Measurements from ENCODE around the gene ITGAX.

Gene ITGAX

DNA sequence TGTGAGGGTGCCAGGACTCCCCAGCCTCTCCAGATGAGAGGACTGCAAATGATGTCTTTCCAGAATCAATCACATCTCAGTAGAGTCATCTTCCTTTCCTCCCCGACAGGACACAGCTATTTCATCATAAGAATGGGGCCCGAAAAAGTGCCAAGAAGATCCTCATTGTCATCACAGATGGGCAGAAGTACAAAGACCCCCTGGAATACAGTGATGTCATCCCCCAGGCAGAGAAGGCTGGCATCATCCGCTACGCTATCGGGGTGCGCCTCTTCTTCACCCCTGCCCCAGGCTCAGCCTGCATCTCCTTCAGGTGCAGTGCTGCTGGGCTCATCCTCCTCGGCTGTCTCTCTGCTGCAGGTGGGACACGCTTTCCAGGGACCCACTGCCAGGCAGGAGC is 52.4 kb downstream of the ITGAX start:
- Histone ChIP-seq H3K27me3 (no peaks in the 10 kb centered on the region; the same call in 1 of the 2 replicates), H3K36me3 (no peaks in the 10 kb centered on the region), H3K4me3 (ENCODE audit: low read depth, low read length) (no peak overlapping the region), H3K9me3 (no peaks in the 10 kb centered on the region), H3K4me1 (no peaks in the 10 kb centered on the region)
- DNase-seq: no peak
- TF ChIP-seq, protein P1, sequence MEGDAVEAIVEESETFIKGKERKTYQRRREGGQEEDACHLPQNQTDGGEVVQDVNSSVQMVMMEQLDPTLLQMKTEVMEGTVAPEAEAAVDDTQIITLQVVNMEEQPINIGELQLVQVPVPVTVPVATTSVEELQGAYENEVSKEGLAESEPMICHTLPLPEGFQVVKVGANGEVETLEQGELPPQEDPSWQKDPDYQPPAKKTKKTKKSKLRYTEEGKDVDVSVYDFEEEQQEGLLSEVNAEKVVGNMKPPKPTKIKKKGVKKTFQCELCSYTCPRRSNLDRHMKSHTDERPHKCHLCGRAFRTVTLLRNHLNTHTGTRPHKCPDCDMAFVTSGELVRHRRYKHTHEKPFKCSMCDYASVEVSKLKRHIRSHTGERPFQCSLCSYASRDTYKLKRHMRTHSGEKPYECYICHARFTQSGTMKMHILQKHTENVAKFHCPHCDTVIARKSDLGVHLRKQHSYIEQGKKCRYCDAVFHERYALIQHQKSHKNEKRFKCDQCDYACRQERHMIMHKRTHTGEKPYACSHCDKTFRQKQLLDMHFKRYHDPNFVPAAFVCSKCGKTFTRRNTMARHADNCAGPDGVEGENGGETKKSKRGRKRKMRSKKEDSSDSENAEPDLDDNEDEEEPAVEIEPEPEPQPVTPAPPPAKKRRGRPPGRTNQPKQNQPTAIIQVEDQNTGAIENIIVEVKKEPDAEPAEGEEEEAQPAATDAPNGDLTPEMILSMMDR (IDR thresholded peaks at IDR 0.05; ENCODE audit: low read depth, low read length): no peak

DNA sequence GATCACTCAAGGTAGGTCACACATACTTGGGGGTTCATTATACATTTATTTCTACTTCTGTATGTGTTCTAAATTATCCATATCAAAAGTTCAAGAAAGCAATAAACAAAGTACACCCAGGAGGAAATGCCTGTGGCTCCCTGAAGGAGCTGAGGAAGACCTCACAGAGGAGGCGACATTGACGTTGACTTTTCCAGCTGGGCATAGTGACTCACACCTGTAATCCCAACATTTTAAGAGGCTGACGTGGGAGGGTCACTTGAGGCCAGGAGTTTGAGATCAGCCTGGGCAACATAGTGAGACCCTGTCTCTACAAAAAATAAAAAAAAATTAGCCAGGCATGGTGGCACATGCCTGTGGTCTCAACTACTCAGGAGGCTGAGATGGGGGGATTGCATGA is 54.5 kb downstream of the ITGAX start:
- Histone ChIP-seq H3K4me3 (ENCODE audit: low read depth, low read length) (no peak overlapping the region), H3K9me3 (no peaks in the 10 kb centered on the region), H3K27me3 (no peaks in the 10 kb centered on the region; the same call in 1 of the 2 replicates), H3K36me3 (no peaks in the 10 kb centered on the region), H3K4me1 (no peaks in the 10 kb centered on the region)
- TF ChIP-seq, protein P1 (IDR thresholded peaks at IDR 0.05; ENCODE audit: low read depth, low read length): no peak
- DNase-seq: no peak

DNA sequence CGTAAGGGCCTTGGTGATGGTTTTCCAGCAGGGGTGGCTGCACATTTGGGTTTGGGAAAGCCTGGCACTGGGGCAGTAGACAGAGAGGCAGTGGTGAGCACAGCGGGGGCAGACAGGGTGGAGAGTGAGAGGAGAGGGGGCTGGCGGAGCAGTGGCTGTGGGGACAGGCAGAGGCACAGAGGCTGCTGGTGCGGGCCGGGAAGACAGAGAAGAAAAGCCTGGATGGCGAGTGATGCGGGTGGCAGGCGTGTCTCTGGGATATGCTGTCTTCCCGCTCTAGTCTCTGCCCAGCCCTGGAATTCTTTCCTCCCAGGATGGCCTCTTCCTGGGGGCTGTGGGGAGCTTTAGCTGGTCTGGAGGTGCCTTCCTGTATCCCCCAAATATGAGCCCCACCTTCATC is 55.1 kb downstream of the ITGAX start:
- H3K9me3 ChIP-seq: no peaks in the 10 kb centered on the region
- TF ChIP-seq, protein P1 (IDR thresholded peaks at IDR 0.05; ENCODE audit: low read depth, low read length): no peak
- DNase-seq: no peak
- H3K4me3 ChIP-seq (ENCODE audit: low read depth, low read length): no peak overlapping the region
- H3K27me3 ChIP-seq: no peaks in the 10 kb centered on the region; the same call in 1 of the 2 replicates
- H3K36me3 ChIP-seq: no peaks in the 10 kb centered on the region
- H3K4me1 ChIP-seq: no peaks in the 10 kb centered on the region

DNA sequence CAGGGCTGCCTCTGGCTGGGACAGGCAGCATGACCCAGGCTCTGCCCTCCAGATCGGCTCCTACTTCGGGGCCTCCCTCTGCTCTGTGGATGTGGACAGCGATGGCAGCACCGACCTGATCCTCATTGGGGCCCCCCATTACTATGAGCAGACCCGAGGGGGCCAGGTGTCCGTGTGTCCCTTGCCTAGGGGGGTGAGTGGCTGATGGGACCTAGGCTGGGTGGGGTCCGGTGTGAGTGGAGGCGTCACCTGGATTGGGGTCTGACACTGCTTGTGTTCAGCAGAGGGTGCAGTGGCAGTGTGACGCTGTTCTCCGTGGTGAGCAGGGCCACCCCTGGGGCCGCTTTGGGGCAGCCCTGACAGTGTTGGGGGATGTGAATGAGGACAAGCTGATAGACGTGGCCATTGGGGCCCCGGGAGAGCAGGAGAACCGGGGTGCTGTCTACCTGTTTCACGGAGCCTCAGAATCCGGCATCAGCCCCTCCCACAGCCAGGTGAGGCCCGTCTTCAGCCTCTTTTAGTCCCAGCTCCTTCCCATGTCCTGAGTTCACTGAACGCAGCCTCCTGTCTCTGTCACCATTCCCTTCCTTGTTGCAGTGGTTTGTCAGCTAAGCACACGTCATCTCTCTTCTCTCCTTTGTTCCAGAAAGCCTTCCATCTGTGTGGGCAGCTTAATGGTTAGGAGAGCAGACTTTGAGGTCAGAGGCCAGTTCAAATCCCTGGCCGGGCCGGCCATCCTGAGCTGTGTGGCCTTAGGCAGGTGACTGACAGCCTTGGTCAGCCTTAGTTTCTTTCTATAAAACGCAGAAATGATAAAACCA is 56.3 kb downstream of the ITGAX start:
- Histone ChIP-seq H3K4me3 (ENCODE audit: low read depth, low read length) (no peak overlapping the region), H3K9me3 (no peaks in the 10 kb centered on the region), H3K27me3 (no peaks in the 10 kb centered on the region; the same call in 1 of the 2 replicates), H3K36me3 (no peaks in the 10 kb centered on the region), H3K4me1 (no peaks in the 10 kb centered on the region)
- DNase-seq: no peak
- TF ChIP-seq, protein P1 (IDR thresholded peaks at IDR 0.05; ENCODE audit: low read depth, low read length): no peak

DNA sequence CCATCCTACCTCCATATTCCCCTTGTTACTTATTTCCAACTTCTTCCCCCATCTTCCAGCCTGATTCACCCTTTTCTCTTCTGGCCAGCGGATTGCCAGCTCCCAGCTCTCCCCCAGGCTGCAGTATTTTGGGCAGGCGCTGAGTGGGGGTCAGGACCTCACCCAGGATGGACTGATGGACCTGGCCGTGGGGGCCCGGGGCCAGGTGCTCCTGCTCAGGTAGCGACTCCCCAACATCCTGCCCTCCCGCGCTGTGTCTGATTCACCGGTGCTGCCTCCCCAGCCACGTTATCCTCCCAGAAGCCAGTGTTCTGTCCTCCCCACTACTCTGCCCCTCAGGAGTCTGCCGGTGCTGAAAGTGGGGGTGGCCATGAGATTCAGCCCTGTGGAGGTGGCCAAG is 57.8 kb downstream of the ITGAX start:
- Histone ChIP-seq H3K4me1 (no peaks in the 10 kb centered on the region), H3K36me3 (no peaks in the 10 kb centered on the region), H3K4me3 (ENCODE audit: low read depth, low read length) (no peak overlapping the region), H3K27me3 (no peaks in the 10 kb centered on the region), H3K9me3 (no peaks in the 10 kb centered on the region)
- no peak for DNase-seq
- TF ChIP-seq, protein P1 (IDR thresholded peaks at IDR 0.05; ENCODE audit: low read depth, low read length): no peak

DNA sequence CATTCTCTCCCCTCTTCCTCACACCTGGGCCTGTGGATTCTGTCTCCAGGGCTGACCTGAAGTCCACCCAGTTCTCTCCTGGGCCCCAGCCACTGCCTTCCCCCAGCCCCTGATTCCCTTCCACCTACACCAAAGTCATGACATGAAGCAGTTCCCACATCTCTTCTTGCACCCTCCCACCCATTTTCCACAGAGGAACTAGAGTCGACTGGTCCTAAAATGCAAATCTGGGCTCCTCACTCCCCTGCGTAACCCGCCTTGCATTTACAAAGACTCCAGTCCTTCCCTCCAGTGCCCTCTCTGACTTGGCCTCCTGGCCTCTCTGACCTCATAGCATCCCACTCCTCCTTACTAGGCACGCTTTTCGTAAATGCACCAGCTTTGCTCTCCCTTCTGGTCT is 58.4 kb downstream of the ITGAX start:
- no peak for DNase-seq
- Histone ChIP-seq H3K36me3 (no peaks in the 10 kb centered on the region), H3K4me1 (no peaks in the 10 kb centered on the region), H3K27me3 (no peaks in the 10 kb centered on the region), H3K9me3 (no peaks in the 10 kb centered on the region), H3K4me3 (ENCODE audit: low read depth, low read length) (no peak overlapping the region)
- TF ChIP-seq, protein P1 (IDR thresholded peaks at IDR 0.05; ENCODE audit: low read depth, low read length): no peak

Measured in BE2C (cell line).